ENCODE measurements around the gene DNAAF1.

DNA sequence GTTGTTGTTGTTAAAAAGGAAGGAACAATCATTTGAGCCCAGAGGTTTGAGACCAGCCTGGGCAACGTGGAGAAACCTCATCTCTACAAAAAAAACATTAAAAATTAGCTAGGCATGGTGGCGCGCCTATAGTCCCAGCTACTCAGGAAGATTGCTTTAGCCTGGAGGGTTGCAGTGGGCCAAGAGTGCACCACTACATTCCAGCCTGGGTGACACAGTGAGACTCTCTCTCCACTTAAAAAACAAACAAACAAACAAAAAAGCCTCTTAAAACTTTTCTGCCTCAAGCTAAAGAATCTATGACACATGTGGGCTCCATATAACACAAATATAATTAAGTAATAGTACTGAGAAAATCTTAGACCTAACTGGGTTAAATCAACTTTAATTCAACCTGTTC, 40.9 kb upstream of the DNAAF1 start:
- TF ChIP-seq, protein P1, sequence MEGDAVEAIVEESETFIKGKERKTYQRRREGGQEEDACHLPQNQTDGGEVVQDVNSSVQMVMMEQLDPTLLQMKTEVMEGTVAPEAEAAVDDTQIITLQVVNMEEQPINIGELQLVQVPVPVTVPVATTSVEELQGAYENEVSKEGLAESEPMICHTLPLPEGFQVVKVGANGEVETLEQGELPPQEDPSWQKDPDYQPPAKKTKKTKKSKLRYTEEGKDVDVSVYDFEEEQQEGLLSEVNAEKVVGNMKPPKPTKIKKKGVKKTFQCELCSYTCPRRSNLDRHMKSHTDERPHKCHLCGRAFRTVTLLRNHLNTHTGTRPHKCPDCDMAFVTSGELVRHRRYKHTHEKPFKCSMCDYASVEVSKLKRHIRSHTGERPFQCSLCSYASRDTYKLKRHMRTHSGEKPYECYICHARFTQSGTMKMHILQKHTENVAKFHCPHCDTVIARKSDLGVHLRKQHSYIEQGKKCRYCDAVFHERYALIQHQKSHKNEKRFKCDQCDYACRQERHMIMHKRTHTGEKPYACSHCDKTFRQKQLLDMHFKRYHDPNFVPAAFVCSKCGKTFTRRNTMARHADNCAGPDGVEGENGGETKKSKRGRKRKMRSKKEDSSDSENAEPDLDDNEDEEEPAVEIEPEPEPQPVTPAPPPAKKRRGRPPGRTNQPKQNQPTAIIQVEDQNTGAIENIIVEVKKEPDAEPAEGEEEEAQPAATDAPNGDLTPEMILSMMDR (IDR thresholded peaks at IDR 0.05): no peak
- TF ChIP-seq ZFX (IDR thresholded peaks at IDR 0.05; ENCODE audit: borderline replicate concordance): no peak
